Sigmoid colon (tissue), 7 donors: ENCODE results near the gene ARL13B. TPM values are rescaled to one million over a fixed set of nuclear protein-coding genes. Genes with fewer than 3 reads are reported as not detected.
"Not testable (repeated sequence)": the region's sequence is repeated elsewhere in the genome, so short reads cannot be mapped to it uniquely, and the experiment has no call there.

Experiments
- DNase-seq: peaks from one replicate; pipeline ENCODE4 v3.0.0-alpha.2; 2019
- H3K27ac ChIP-seq, 4 donors: fragments of 200-600 bp; sonication (generic); one replicate each; pipeline ENCODE4 v1.5.1; 2016 to 2019; ENCODE audit warnings: mild to moderate bottlenecking in 1 of 4
- H3K27me3 ChIP-seq, 3 donors: fragments of 200-600 bp; sonication (generic); one replicate each; pipeline ENCODE4 v1.5.1; 2019; ENCODE audit warnings: mild to moderate bottlenecking in 1 of 3
- H3K36me3 ChIP-seq, 4 donors: fragments of 200-600 bp; sonication (generic); one replicate each; pipeline ENCODE4 v1.5.1; 2016 to 2019
- H3K4me1 ChIP-seq, 4 donors: fragments of 200-600 bp; sonication (generic); one replicate each; pipeline ENCODE4 v1.5.1; 2017 to 2019
- H3K4me3 ChIP-seq, 4 donors: fragments of 200-600 bp; sonication (generic); one replicate each; pipeline ENCODE4 v1.5.1; 2017 to 2019; ENCODE audit warnings: mild to moderate bottlenecking in 2 of 4, moderate library complexity in 1 of 4
- H3K9me3 ChIP-seq, 4 donors: fragments of 200-600 bp in 3 of 4; sonication (generic) in 3 of 4; one replicate each; pipeline versions ENCODE4 v1.5.1 to v1.6.1; 2013 to 2019
- CTCF ChIP-seq, 4 experiments: fragments of 450-650 bp in 3 of 4; fragments of 200-600 bp in 1 of 4; IDR thresholded peaks; one replicate each; pipeline ENCODE4 v1.5.1; 2016 to 2019; ENCODE audit warnings: antibody characterized with exemption in 4 of 4, mild to moderate bottlenecking in 3 of 4, moderate library complexity in 2 of 4
- EP300 ChIP-seq, 4 donors: sonication (generic); formaldehyde crosslinking; IDR thresholded peaks; one replicate each; pipeline ENCODE4 v1.6.1; 2017; ENCODE audit warnings: antibody characterized with exemption in 4 of 4
- POLR2A ChIP-seq, 2 donors: fragments of 450-650 bp; IDR thresholded peaks; one replicate each; pipeline ENCODE4 v1.6.1; 2016; ENCODE audit warnings: antibody characterized with exemption in 2 of 2, mild to moderate bottlenecking in 2 of 2, moderate library complexity in 2 of 2
- POLR2AphosphoS5 ChIP-seq, 4 donors: sonication (generic); formaldehyde crosslinking; IDR thresholded peaks; one replicate each; pipeline ENCODE4 v1.6.1; 2017; ENCODE audit warnings: antibody characterized with exemption in 4 of 4
- WGBS, 2 donors: extraction: QIAGEN DNeasy Blood & Tissue Kit; methylation state at CpG; one replicate each; pipeline ENCODE4 v1.1.7; 2013; 5-methylcytosine and 5-hydroxymethylcytosine counted together
- intact Hi-C: fragments of 100-400 bp; cut with DNase I; formaldehyde crosslinking; loops from one replicate; pipeline ENCODE4 v1.15.1; 2023
- polyA plus RNA-seq, 3 donors: library from polyadenylated mRNA; stranded (reverse); fragments of 200-250 nt; gene quantifications; one replicate each; pipeline ENCODE4 v1.2.3, GENCODE V29; 2013
- total RNA-seq, 4 donors: library from RNA; depleted of rRNA; stranded (reverse); fragments of >200 nt; gene quantifications; one replicate each; pipeline ENCODE4 v1.1.0, GENCODE V29; 2016
- donor health status: healthy with polysubstance abuse.
- donor health status: Bipolar disorder and iron deficiency.
- donor health status: healthy.

ARL13B gene
- total and polyA plus RNA-seq, 7 donors = 1.8 to 14.0 (median 9.6) TPM

- no peak for TF ChIP-seq POLR2A (IDR thresholded peaks at IDR 0.05)
- TF ChIP-seq POLR2AphosphoS5 (IDR thresholded peaks at IDR 0.05) = no peak
- TF ChIP-seq CTCF (IDR thresholded peaks at IDR 0.05) = no peak
- Histone ChIP-seq H3K36me3 (peaks cover 0 to 12% (median 4%) of the 10 kb centered on the region in 4 donors), H3K4me1 (no peaks in the 10 kb centered on the region), H3K9me3 (no peaks in the 10 kb centered on the region), H3K27ac (no peak overlapping the region), H3K4me3 (no peak overlapping the region), H3K27me3 (no peaks in the 10 kb centered on the region)
- WGBS, 2 donors = 94 to 96% methylated on average over 3 of the region's 3 CpGs
- intact Hi-C loops = no loop called here
- DNase-seq = no peak
These were observed 96.1 kb downstream of the ARL13B start for GRCh38 chr3:94076055-94076454.

GRCh38 chr3:94080552-94080951, 100.6 kb downstream of the ARL13B start:
- WGBS, 2 donors = 47 to 74% methylated on average over 5 of the region's 5 CpGs
- H3K9me3 ChIP-seq = not testable (repeated sequence)

GRCh38 chr3:94081884-94082283, 101.9 kb downstream of the ARL13B start:
- intact Hi-C loops = no loop called here
- TF ChIP-seq POLR2A (IDR thresholded peaks at IDR 0.05) (no peak), POLR2AphosphoS5 (IDR thresholded peaks at IDR 0.05) (no peak), EP300 (IDR thresholded peaks at IDR 0.05) (no peak), CTCF (IDR thresholded peaks at IDR 0.05) (no peak)
- no peak for DNase-seq
- Histone ChIP-seq H3K4me3 (no peak overlapping the region), H3K27ac (no peak overlapping the region), H3K27me3 (no peaks in the 10 kb centered on the region), H3K4me1 (no peaks in the 10 kb centered on the region), H3K9me3 (no peaks in the 10 kb centered on the region), H3K36me3 (peaks cover 0 to 28% (median 3%) of the 10 kb centered on the region in 4 donors)
- 32 to 73% methylated on average over 5 of the region's 5 CpGs for WGBS, 2 donors

More at GRCh38 chr3:94080552-94080951, 100.6 kb downstream of the ARL13B start:
- H3K4me3 ChIP-seq, DNase-seq, intact Hi-C loops, H3K27ac ChIP-seq, H3K27me3 ChIP-seq, H3K4me1 ChIP-seq: not testable (repeated sequence)
- peaks cover 0 to 19% (median 1%) of the 10 kb centered on the region in 4 donors for H3K36me3 ChIP-seq

- Histone ChIP-seq H3K4me1 (no peaks in the 10 kb centered on the region), H3K27me3 (no peaks in the 10 kb centered on the region), H3K4me3 (no peak overlapping the region), H3K36me3 (peaks cover 0 to 28% (median 3%) of the 10 kb centered on the region in 4 donors), H3K9me3 (no peaks in the 10 kb centered on the region), H3K27ac (no peak overlapping the region)
- TF ChIP-seq POLR2AphosphoS5 (IDR thresholded peaks at IDR 0.05) (no peak), EP300 (IDR thresholded peaks at IDR 0.05) (no peak), POLR2A (IDR thresholded peaks at IDR 0.05) (no peak), CTCF (IDR thresholded peaks at IDR 0.05) (no peak)
- DNase-seq = no peak
- 86 to 91% methylated on average over 8 of the region's 8 CpGs for WGBS, 2 donors
- intact Hi-C loops = no loop called here
These were observed 102.5 kb downstream of the ARL13B start for GRCh38 chr3:94082391-94082937.

GRCh38 chr3:94083261-94083660, 103.3 kb downstream of the ARL13B start:
- no peaks in the 10 kb centered on the region for H3K27me3 ChIP-seq

More at GRCh38 chr3:94083261-94083660, 103.3 kb downstream of the ARL13B start:
- 75 to 82% methylated on average over 4 of the region's 4 CpGs for whole genome bisulfite sequencing, 2 donors
- no peak overlapping the region for H3K27ac ChIP-seq
- no peaks in the 10 kb centered on the region for H3K4me1 ChIP-seq
- no peak overlapping the region for H3K4me3 ChIP-seq
- H3K9me3 ChIP-seq = no peaks in the 10 kb centered on the region
- no peak for TF ChIP-seq CTCF (IDR thresholded peaks at IDR 0.05)
- intact Hi-C loops = no loop called here
- peaks cover 0 to 28% (median 3%) of the 10 kb centered on the region in 4 donors for H3K36me3 ChIP-seq
- DNase-seq = no peak
